ENCODE data around the gene BORA.
"Not testable (repeated sequence)": the region's sequence is repeated elsewhere in the genome, so short reads cannot be mapped to it uniquely, and the experiment has no call there.

The BORA gene

DNA sequence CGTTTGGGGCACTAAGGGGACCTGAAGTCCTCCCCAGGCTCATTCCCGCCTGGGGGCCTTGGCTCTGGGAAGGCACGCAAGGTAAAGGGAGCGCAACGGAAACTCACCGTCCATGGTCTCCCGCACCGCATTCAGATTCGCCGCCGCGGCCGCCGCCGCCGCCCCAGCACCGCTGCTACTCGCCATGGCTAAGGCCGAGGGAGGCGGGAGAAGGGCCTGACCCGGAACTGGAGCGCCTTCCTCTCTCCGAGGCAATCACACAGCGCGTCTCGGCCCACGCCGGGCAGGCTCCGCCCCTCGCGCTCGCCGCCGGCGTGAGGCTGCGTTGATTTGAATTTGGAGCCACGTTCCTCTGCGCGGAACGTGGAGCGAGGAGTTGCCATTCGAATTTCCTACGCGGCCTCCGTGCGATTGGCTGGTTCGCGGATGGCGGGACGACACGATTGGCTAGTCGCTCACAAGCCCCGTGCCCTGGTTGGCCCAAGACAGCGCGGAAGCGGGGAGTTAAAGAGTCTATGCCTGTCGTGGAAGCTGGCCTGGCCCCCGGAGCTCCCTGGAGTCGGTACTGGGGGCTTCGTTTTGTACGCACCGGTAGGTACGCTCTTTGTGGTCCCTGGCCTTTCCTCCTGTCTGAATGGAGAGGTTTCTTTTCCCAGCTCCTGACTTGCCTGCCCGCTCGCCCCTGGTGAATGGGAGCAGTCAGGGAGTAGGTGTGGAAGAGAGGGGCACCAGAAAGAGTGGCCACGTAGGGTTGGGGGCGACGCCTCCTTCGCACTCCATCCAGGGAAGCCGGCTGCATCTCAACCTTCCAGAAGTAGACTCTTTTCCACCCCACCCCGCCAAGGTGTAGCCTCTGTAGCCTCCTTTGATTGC, at the start of gene BORA, which contains the start of gene MZT1:
Gene BORA, plus strand, starts transcription at position 507 of the 873 bp plus-strand sequence. CDS start 1,018 bp downstream, outside the sequence.
Gene MZT1, minus strand, starts transcription at position 213 of the 873 bp plus-strand sequence. Its CDS starts 27 bp downstream, at position 186.
- DNase-seq: peak; percentile 94

- no peak for DNase-seq
These were observed 49.4 kb upstream of the BORA start for GRCh38 chr13:72678312-72678711.

DNA sequence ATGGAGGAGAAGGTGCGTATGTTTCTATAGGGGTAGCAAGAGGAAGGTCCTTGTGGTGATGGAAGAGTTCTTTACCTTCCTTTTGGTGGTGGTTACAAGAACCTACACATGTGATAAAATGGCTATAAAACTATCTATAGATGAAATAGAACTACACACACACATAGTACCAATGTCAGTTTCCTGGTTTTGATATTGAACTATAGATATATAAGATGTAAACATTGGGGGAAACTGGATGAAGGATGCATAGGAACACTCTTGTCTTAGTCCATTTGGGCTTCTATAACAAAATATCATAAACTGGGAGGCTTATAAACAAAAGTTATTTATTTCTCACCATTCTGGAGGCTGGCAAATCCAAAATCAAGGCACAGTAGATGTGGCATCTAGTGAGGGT, 47.4 kb upstream of the BORA start:
- no peak for DNase-seq

DNA sequence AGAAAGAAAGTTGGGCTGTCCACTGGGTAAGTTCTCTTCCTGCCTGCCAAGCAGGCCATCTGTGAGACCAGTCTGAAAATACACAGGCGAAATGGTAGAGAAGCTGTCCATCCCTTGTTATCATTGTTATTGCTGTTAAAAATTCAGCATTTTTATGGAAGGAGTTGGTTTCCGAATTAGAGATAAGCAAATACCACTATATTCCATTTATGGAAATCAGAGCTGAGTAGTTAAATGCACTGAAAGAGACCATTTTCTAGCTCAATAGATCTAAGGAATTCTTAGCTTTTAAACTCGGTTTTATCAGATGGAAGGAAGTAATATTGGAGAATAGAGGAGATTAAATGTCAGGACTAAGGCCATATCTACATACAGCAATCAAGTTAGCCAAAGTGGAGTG, 41.0 kb upstream of the BORA start:
- no peak for DNase-seq

DNA sequence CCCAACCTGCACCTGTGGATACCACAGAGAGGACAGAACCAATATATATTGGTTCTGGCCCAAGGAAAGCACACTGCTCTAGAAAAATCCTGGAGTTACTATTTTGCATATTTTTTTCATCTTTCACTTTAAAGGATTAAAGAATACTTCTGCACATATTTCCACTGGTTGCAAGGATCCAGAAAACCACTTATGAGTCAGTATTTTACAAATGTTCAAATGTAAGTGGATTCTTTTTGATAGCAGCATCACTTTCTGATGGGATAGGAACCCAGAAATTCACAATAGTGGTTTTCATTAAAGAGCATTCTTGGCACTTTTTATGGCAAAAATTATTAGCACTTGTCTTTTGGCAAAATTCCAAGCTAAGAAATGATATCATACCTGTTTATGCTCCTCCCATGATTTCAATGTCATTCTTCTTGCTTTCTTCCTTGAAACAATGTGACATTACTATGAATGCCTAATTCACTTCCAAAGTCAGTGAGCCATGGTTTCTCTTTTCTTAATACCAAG, 38.5 kb upstream of the BORA start:
- DNase-seq: no peak

GRCh38 chr13:72692884-72693514, 34.7 kb upstream of the BORA start:
- DNase-seq: no peak

DNA sequence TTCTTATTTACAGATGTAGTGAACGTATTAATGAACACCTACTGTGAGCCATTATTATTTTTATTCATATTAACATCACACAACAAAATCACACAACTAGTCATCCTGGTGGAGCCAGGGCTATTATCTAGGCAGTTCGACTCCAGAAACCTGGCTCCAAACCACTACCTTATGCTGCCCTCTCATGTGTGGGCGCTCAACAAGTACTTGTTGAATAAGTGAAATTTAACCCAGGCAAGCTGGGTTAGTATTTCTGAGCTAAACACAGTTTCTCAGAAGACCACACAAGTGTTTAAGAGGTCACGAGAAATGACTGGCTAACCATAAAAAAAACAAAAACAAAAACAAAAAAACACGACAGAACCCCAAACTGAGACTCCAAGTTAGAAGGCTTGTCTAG, 33.9 kb upstream of the BORA start:
- no peak for DNase-seq

DNA sequence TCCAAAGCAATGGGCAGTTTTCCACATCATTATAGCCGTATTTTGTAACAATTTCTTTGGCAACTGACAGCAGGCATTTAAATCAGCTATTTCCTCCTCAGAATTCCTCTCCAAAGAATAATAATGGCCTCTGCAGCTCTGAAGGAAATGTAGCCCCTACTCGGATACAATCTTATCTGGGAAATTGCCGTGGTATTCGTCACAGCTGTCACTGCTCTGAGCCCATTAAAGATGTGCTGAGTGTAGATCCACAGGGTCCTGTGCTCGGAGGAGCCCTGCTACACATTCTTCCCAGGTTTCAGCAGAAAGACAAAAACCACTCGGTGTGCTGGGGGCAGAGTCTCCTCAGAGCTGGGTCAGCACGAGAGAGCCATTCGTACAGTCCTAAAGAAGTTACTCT, 33.4 kb upstream of the BORA start:
- DNase-seq: no peak

- no peak for DNase-seq
These were observed 31.1 kb upstream of the BORA start for GRCh38 chr13:72696579-72696978.

DNA sequence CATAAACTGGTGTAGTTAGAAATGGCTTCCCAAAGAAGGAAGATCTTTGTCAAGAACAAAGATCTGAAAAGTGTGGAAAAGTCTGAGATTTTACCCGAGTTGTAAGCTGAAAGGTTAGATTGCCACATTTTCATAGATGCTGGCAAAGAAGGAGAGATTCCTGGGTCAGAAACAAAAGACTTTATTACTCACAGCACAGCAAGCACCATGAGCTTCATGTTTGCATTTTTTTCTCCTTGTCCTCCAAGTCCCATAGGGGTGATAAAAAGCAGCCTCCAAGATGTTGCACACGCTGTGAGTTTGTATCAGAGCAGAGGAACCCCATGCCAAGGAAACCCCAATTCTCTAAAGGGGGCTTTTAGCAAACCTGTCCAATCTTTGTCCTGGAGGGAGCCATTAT, 29.6 kb upstream of the BORA start:
- DNase-seq: no peak

DNA sequence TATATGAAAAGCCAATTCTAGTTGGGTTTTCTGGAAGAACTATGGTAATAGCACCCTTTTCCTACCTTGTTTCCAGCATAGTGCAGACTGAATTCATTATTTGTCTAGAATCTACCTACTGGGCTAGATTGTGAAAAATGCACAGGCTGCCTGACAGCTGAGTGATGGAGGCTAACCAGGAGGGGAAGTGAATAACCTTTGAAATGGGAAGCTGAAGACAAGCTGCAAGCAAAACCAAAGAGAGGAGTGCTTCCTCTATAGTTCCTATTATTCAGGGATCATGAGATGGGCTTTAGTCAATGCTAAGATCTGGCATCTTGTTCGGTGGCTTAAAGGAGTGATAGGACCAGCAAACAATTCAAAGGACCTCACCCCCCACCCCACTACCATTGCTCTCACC, 27.2 kb upstream of the BORA start:
- no peak for DNase-seq

DNA sequence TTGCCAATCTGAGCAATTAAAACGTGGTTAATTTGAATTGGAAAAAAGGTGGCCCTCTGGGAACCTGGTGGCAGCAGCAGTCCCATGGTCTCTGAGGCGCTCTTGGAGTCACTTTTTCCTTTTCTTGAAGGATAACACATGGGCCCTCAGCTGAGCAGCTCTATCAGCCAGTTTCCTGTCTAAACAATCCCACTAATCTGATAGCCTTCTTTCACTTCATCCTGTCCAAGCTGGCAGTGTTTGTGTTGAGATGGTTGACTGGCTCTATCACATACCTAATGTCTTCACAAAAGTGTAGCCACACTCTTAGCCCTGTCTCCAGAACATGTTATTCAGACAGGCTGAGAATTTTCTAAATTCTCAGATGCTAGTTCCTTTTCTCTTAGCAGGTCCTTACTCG, 10.9 kb upstream of the BORA start:
- DNase-seq: no peak

GRCh38 chr13:72726185-72726584, 1.5 kb upstream of the BORA start:
- not testable (repeated sequence) for DNase-seq

DNA sequence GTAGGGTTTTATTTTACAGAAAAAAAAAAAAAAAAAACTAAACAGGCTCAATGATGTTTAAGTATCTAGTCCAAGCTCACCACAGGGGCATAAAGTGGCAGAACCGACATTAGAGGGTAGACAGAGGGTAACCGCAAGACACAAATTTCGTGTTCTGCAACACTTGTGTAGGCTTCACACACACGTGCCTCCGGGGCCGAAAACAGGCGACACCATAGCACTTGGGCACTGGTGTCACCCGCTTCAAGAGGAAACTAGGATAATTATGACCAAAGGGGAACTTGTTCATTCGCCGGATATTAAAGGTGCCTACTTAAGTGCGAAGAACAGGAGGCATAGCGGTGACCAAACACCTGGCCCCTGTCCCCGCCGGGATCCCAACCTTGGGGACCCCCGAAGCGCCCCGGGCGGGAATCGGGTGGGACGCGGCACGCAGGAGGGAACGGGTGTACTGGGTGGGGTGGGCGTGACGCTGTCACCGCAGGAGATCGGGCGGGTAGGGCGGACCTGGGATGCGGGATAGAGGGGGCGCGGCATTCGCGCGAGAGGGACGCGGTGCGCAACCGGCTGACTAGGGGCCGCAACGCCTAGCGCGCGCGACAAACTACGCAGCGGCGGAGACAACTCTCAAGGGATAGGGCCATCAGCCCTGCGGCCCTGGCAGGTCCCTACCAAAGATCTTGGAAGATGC, 852 bp upstream of the BORA start:
- peak; percentile 8 for DNase-seq

DNA sequence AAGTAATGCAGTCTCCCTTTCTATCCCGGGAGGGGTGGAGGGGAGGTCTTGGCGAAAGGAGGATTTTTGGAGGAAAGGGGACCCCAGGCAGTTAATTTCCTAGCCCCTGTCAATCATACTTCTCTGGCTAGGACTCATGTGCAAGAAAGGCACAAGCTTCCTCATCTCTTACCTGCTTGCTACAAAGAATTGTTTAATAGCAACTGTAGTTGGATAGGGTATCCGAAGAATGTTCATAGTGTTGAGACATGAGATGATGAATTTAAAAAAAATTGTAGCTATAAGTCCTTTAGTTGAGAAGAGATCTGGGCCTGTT, 525 bp downstream of the BORA start:
- no peak for DNase-seq

DNA sequence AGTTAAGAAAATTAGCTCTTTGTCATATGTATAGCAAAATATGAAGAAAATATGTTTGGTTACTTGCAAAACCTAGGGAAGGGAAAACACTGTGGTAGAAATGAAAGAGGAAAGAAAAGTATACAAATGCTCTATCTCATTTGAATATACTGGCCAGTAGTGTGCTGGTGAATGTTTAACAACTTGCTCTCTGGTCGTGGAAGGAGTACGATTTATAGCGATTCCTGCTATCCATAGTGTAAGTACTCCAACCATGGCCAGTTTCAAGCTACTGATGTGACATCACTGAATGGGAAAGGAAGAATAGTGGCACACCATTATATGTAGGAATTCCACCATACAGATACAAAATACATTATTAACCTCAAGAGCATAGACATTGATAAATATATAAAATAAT, 9.3 kb downstream of the BORA start:
- no peak for DNase-seq

- DNase-seq: no peak
These were observed 12.3 kb downstream of the BORA start for GRCh38 chr13:72740015-72740414.

DNA sequence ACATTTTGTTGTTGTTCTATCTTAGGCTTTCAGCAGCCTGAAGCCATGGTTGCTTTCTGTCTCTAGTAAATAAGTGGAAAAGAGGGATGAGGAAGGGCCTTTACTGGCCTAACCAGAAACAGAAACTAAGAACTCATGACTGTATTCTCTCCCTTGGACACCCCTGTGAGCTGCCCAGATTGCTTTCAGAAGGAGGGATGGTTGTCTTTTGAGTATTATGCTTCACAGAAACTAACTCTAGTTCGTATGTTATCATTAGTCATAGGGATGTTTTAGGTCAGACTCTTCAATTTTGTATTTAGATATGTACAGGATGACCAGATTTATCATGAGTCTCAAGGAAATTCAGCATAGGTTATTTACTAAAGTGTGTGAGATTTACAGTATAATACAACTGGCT, 17.5 kb downstream of the BORA start:
- no peak for DNase-seq

- DNase-seq: no peak
These were observed 23.5 kb downstream of the BORA start for GRCh38 chr13:72751220-72751619.

DNA sequence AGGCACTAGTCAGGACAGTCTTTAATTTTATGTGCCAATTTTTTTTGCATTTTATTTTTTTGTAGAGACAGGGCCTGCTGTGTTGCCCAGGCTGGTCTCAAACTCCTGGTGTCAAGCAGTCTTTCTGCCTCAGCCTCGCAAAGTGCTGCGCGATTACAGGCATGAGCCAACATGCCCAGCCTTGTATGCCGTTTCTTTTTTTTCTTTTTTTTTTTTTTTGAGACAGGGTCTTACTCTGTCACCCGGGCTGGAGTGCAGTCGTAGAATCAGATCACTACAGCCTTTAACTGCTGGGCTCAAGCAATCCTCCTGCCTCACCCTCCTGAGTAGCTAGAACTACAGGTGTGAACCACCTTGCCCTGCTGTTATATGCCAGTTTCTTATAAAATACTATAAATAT, 26.4 kb downstream of the BORA start:
- DNase-seq: no peak

- no peak for DNase-seq
These were observed 30.2 kb downstream of the BORA start for GRCh38 chr13:72757792-72758535.

GRCh38 chr13:72760189-72760588, 32.5 kb downstream of the BORA start:
- no peak for DNase-seq

DNA sequence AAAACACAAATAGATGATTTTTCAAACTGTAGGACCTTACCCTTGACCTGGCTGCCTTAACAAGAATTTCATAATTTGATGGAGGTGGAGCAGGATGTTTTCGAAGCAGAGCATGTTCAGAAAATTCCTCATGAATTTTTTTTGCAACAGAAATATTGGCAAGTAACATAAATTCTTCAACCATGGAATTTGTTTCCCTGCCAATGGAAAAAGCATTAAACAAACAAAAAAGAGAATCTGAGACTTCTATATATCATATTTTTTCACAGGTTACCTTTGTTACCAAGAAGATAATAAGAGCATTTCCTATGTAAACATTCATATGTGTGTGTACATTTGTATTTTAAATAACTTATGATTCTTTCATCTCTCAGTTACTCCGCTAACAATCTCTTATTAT, 35.7 kb downstream of the BORA start:
- DNase-seq: no peak

All from CD4-positive, alpha-beta T cell treated with Interferon gamma for 1 hour (primary cell).